Suprapubic skin (tissue), 4 donors: Measurements from ENCODE around the gene LPIN2. TPM values are rescaled to one million over a fixed set of nuclear protein-coding genes. Genes with fewer than 3 reads are reported as not detected.

Experiments used
- DNase-seq, 2 donors: peaks; one replicate each; pipeline ENCODE4 v3.0.0-alpha.2; 2019; ENCODE audit warnings: low spot score in 2 of 2
- H3K27ac ChIP-seq: fragments of 200-600 bp; sonication (generic); one replicate; pipeline ENCODE4 v1.5.1; 2019
- H3K27me3 ChIP-seq: fragments of 200-600 bp; sonication (generic); one replicate; pipeline ENCODE4 v1.5.1; 2019
- H3K36me3 ChIP-seq: fragments of 200-600 bp; sonication (generic); one replicate; pipeline ENCODE4 v1.5.1; 2019
- H3K4me1 ChIP-seq: fragments of 200-600 bp; sonication (generic); one replicate; pipeline ENCODE4 v1.5.1; 2019
- H3K4me3 ChIP-seq: fragments of 200-600 bp; sonication (generic); one replicate; pipeline ENCODE4 v1.5.1; 2019; ENCODE audit warnings: mild to moderate bottlenecking
- H3K9me3 ChIP-seq: fragments of 200-600 bp; sonication (generic); one replicate; pipeline ENCODE4 v1.5.1; 2019
- EP300 ChIP-seq: sonication (generic); formaldehyde crosslinking; IDR thresholded peaks from one replicate; pipeline ENCODE4 v1.6.1; 2017; ENCODE audit warnings: antibody characterized with exemption
- POLR2A ChIP-seq, 2 donors: fragments of 450-650 bp; IDR thresholded peaks; one replicate each; pipeline ENCODE4 v1.6.1; 2017; ENCODE audit warnings: antibody characterized with exemption in 2 of 2, mild to moderate bottlenecking in 2 of 2, moderate library complexity in 2 of 2
- POLR2AphosphoS5 ChIP-seq, 3 donors: sonication (generic); formaldehyde crosslinking; IDR thresholded peaks; one replicate each; pipeline ENCODE4 v1.6.1; 2017; ENCODE audit warnings: antibody characterized with exemption in 3 of 3
- WGBS: methylation state at CpG from one replicate; pipeline ENCODE4 v1.1.5; 2018; 5-methylcytosine and 5-hydroxymethylcytosine counted together
- total RNA-seq, 4 donors: library from RNA; depleted of rRNA; stranded (reverse); fragments of >200 nt; gene quantifications; one replicate each; pipeline ENCODE4 v1.1.0, GENCODE V29; 2016
- TF ChIP-seq, protein P1 (sequence below), 2 donors: fragments of 200-600 bp in 1 of 2; fragments of 450-650 bp in 1 of 2; sonication (generic) in 1 of 2; IDR thresholded peaks; one replicate each; pipeline ENCODE4 v1.5.1; 2016 to 2019; ENCODE audit warnings: antibody characterized with exemption in 2 of 2, mild to moderate bottlenecking in 1 of 2, moderate library complexity in 1 of 2

The LPIN2 gene
- total RNA-seq, 4 donors from 2014 or later: 7.2 to 11.2 (median 9.1) TPM

DNA sequence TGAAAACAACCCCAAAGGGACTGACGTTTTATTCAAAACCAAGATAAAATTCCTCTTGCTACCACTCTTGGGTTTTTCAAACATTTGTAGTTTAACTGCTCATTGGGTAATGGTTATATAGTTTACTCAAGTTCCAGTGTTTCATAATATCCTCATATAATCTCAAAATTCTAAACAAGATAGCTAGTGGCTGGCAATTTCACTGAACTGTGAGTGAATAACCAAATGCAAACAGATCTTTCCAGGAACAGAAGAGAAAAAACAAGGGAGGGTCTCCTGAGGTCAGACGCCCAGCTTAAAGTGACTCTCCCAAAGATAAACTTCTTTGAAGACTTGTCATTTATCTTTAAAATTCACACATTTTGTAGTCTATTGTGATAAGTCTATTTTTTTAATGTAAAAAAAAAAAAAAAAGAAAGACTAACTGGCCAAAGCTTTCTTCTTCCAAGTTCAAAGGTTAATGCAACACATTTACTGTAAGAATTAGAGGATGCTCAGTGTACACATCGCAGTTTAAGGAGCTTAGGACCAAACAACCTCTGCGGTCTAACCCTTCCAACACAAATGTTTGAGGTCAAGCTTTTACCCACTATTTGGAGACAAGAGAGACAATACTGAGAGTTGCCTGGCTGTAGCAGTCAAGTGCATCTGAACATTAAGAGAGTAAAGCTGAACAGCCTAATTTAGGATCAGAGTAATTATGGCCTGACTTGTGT, 26.6 kb downstream of the LPIN2 start:
- WGBS: 94% methylated on average over 4 of the region's 4 CpGs
- Histone ChIP-seq H3K36me3 (no peaks in the 10 kb centered on the region), H3K27me3 (no peaks in the 10 kb centered on the region), H3K4me3 (no peak overlapping the region), H3K9me3 (no peaks in the 10 kb centered on the region), H3K4me1 (peaks cover 15% of the 10 kb centered on the region), H3K27ac (no peak overlapping the region)
- DNase-seq: no peak
- TF ChIP-seq POLR2A (IDR thresholded peaks at IDR 0.05) (no peak), POLR2AphosphoS5 (IDR thresholded peaks at IDR 0.05) (no peak), EP300 (no peak)
- TF ChIP-seq, protein P1, sequence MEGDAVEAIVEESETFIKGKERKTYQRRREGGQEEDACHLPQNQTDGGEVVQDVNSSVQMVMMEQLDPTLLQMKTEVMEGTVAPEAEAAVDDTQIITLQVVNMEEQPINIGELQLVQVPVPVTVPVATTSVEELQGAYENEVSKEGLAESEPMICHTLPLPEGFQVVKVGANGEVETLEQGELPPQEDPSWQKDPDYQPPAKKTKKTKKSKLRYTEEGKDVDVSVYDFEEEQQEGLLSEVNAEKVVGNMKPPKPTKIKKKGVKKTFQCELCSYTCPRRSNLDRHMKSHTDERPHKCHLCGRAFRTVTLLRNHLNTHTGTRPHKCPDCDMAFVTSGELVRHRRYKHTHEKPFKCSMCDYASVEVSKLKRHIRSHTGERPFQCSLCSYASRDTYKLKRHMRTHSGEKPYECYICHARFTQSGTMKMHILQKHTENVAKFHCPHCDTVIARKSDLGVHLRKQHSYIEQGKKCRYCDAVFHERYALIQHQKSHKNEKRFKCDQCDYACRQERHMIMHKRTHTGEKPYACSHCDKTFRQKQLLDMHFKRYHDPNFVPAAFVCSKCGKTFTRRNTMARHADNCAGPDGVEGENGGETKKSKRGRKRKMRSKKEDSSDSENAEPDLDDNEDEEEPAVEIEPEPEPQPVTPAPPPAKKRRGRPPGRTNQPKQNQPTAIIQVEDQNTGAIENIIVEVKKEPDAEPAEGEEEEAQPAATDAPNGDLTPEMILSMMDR (IDR thresholded peaks at IDR 0.05): no peak

DNA sequence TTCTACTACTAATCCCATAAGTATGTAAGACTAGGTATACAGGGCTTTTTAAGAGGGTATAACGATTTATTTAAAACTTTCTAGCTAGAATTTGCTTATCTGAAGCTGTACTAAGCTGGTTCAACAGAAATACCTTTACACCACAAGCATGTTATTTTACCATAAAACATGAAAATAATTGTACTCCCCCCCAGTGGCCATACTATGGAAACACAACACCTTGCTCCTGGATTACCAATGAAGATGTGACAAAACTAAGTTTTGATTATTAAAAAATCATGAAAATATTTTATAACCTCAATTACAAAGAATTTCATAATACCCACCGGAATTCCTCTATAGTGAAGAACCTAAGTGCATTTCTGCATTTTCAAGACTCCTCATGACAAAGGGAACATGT, 27.3 kb downstream of the LPIN2 start:
- H3K4me3 ChIP-seq: no peak overlapping the region
- peaks cover 22% of the 10 kb centered on the region for H3K4me1 ChIP-seq
- H3K36me3 ChIP-seq: no peaks in the 10 kb centered on the region
- TF ChIP-seq EP300 (no peak), POLR2A (IDR thresholded peaks at IDR 0.05) (no peak), POLR2AphosphoS5 (IDR thresholded peaks at IDR 0.05) (no peak)
- TF ChIP-seq, protein P1 (IDR thresholded peaks at IDR 0.05): peak; percentile 13 to 35
- DNase-seq: no peak
- no peak overlapping the region for H3K27ac ChIP-seq
- 89% methylated on average over 2 of the region's 2 CpGs for WGBS
- no peaks in the 10 kb centered on the region for H3K27me3 ChIP-seq
- H3K9me3 ChIP-seq: no peaks in the 10 kb centered on the region

DNA sequence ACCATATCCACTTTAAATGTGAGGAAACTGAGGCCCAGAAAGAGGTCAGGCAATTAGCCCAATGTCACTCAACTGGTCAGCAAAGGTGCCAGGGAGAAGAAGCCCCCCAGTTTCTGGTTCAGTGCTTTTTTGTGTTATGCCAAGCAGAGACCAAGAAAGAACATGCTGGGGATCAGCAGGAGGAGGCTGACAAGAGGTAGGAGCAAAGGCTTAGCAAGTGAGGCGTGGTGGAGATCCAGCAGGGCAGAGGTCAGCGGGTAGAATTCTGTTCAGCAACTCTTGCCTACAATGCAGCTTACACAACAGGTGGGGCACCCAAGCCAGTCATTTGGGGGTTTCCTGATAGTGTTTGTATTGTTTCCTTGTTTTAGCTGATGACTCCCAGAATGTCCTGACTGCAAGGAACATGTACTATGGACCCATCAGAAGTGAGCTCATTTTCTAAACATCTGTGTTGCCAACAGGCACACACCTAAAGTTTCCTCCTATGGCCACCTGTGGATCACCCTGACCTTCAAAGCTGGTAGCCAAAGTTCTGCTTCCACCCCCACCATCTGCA, 28.2 kb downstream of the LPIN2 start:
- Histone ChIP-seq H3K4me1 (peaks cover 31% of the 10 kb centered on the region), H3K27me3 (no peaks in the 10 kb centered on the region), H3K4me3 (no peak overlapping the region), H3K9me3 (no peaks in the 10 kb centered on the region), H3K27ac (no peak overlapping the region), H3K36me3 (no peaks in the 10 kb centered on the region)
- DNase-seq: no peak
- WGBS: 94% methylated on average over 2 of the region's 2 CpGs
- TF ChIP-seq EP300 (no peak), POLR2A (IDR thresholded peaks at IDR 0.05) (no peak), POLR2AphosphoS5 (IDR thresholded peaks at IDR 0.05) (no peak)
- TF ChIP-seq, protein P1 (IDR thresholded peaks at IDR 0.05): no peak

DNA sequence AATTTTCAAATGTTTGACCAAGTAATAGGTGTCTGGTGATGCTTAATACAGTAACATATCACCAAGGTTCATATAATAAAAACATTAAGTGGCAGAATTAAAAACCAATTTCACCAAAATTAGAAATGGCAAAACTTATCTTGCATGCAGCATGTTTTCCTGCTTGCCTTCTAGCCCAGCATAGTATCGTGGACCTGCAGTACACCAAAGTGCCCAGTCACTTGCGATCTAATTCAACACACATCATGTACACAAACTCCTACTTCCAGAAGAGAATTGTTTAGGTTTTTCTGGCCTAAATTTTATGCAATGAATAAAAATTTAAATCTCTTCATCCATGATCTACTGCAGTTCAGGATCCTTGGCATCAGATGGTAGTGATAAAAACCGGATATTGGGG, 28.9 kb downstream of the LPIN2 start:
- Histone ChIP-seq H3K4me3 (no peak overlapping the region), H3K4me1 (peaks cover 37% of the 10 kb centered on the region), H3K27ac (no peak overlapping the region), H3K9me3 (no peaks in the 10 kb centered on the region), H3K27me3 (no peaks in the 10 kb centered on the region), H3K36me3 (no peaks in the 10 kb centered on the region)
- DNase-seq: no peak
- no peak for TF ChIP-seq EP300
- TF ChIP-seq, protein P1 (IDR thresholded peaks at IDR 0.05): no peak
- no peak for TF ChIP-seq POLR2AphosphoS5 (IDR thresholded peaks at IDR 0.05)
- TF ChIP-seq POLR2A (IDR thresholded peaks at IDR 0.05): no peak
- whole genome bisulfite sequencing: 87% methylated on average over 3 of the region's 3 CpGs

DNA sequence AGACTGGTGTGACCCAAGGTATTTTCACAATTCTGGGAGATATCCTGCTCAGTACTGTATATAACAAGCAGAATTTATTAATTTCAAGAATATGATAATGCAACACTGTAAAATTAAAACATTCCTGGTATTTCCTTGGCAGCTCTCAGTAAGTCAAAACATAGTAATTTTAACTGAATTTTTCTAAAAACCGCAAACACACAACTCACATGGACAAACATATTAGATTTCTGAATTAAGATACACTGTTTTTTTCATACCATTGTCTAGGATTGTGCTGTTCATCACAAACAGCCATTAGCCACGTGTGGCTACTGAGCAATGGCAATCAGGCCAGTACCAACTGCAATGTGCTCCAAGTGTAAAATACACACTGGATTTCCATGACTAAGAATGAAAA, 29.6 kb downstream of the LPIN2 start:
- Histone ChIP-seq H3K4me3 (no peak overlapping the region), H3K9me3 (no peaks in the 10 kb centered on the region), H3K27me3 (no peaks in the 10 kb centered on the region), H3K4me1 (peaks cover 45% of the 10 kb centered on the region), H3K36me3 (no peaks in the 10 kb centered on the region), H3K27ac (no peak overlapping the region)
- WGBS: 74% methylated on average over 2 of the region's 2 CpGs
- TF ChIP-seq POLR2A (IDR thresholded peaks at IDR 0.05): no peak
- TF ChIP-seq POLR2AphosphoS5 (IDR thresholded peaks at IDR 0.05): no peak
- DNase-seq: no peak
